ENCODE measurements around the gene STIL.
A peak's percentile ranks its signal among the peaks of the same experiment; 100 is the strongest.

The STIL gene

GRCh38 chr1:47340227-47340626 lies 26.3 kb upstream of the STIL start:
- TF ChIP-seq CTCF (IDR thresholded peaks at IDR 0.05; ENCODE audit: insufficient read depth, low read depth, low read length, missing control alignments): no peak
- DNase-seq (ENCODE audit: low read depth): peak; percentile 33
- H3K4me3 ChIP-seq (ENCODE audit: low read length): no peak overlapping the region

GRCh38 chr1:47338249-47339077 lies 24.5 kb upstream of the STIL start:
- DNase-seq (ENCODE audit: low read depth): no peak
- H3K4me3 ChIP-seq (ENCODE audit: low read length): no peak overlapping the region
- no peak for TF ChIP-seq CTCF (IDR thresholded peaks at IDR 0.05; ENCODE audit: insufficient read depth, low read depth, low read length, missing control alignments)

GRCh38 chr1:47337350-47337749 lies 23.4 kb upstream of the STIL start:
- DNase-seq (ENCODE audit: low read depth): no peak
- H3K4me3 ChIP-seq (ENCODE audit: low read length): no peak overlapping the region
- no peak for TF ChIP-seq CTCF (IDR thresholded peaks at IDR 0.05; ENCODE audit: insufficient read depth, low read depth, low read length, missing control alignments)

- peak overlapping the region; percentile 89 for H3K4me3 ChIP-seq (ENCODE audit: low read length)
- DNase-seq (ENCODE audit: low read depth): no peak
- TF ChIP-seq CTCF (IDR thresholded peaks at IDR 0.05; ENCODE audit: insufficient read depth, low read depth, low read length, missing control alignments): no peak
Observed at GRCh38 chr1:47334765-47335435, 21.0 kb upstream of the STIL start.

GRCh38 chr1:47333922-47334764 lies 20.2 kb upstream of the STIL start:
- TF ChIP-seq CTCF (IDR thresholded peaks at IDR 0.05; ENCODE audit: insufficient read depth, low read depth, low read length, missing control alignments): no peak

GRCh38 chr1:47333578-47333921 lies 19.6 kb upstream of the STIL start, which contains the start of gene CMPK1:
Gene CMPK1 (plus strand): TSS chr1:47333790. CDS start chr1:47333946, 156 bp downstream.
- peak; percentile 26 for TF ChIP-seq CTCF (IDR thresholded peaks at IDR 0.05; ENCODE audit: insufficient read depth, low read depth, low read length, missing control alignments)
- peak within 1 kb of the TSS; percentile 89 for H3K4me3 ChIP-seq (ENCODE audit: low read length)
- DNase-seq (ENCODE audit: low read depth): peak; percentile 86

More at GRCh38 chr1:47333922-47334764, 20.2 kb upstream of the STIL start:
- peak; percentile 80 for DNase-seq (ENCODE audit: low read depth)
- peak overlapping the region; percentile 89 for H3K4me3 ChIP-seq (ENCODE audit: low read length)

Measured in epithelial cell of esophagus (primary cell).